ENCODE measurements around the gene MEGF8.
A peak's percentile ranks its signal among the peaks of the same experiment; 100 is the strongest.

The MEGF8 gene

GRCh38 chr19:42325308-42325895 is at the start of gene MEGF8:
Gene MEGF8 (plus strand): TSS chr19:42325635. CDS start chr19:42326244, 609 bp downstream.
- peak; percentile 99 for DNase-seq (ENCODE audit: low spot score)

DNA sequence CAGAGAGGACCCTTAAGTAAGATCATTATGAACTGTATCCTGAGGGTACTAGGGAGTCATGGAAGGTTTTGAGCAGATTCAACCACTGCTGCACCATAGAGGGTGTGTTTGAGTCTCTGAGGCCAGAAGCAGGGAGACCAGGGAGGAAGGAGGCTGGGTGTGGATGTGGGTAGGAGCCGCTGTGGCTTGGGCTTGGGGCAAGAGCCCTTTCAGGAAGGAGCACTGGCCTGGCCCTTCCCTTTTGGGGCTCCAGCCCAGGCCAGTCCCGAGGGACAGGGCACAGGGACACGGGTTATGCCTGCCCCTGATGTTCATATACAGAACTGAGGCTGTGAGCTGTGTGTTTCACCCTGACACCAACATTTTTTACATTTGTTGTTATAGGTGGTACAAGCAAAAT is 49.2 kb upstream of the MEGF8 start:
- DNase-seq (ENCODE audit: low spot score), result no peak

DNA sequence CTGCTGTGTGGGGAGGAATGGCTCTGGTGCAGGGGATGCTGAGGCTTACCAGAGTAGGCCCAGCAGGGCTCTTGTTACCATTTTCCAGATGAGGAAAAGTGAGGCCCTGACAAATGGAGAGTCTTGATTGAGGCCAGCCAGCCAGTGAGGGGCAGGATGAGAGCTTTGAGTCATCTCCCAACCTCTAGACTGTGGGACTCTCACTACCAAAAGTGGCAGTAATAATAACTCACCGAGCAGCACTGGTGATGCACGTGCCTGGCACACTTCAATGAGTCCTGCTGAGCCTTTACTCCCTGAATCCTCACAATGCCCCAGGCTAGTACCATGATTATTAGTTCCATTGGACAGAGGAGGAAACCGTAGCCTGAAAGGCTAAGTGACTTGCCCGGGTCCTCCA is 48.6 kb upstream of the MEGF8 start:
- DNase-seq (ENCODE audit: low spot score), result no peak

GRCh38 chr19:42277821-42278451 is 47.5 kb upstream of the MEGF8 start:
- no peak for DNase-seq (ENCODE audit: low spot score)

GRCh38 chr19:42278452-42279154 is 46.8 kb upstream of the MEGF8 start:
- no peak for DNase-seq (ENCODE audit: low spot score)

GRCh38 chr19:42279155-42279901 is 46.1 kb upstream of the MEGF8 start:
- no peak for DNase-seq (ENCODE audit: low spot score)

GRCh38 chr19:42279902-42280814 is 45.3 kb upstream of the MEGF8 start:
- peak; percentile 100 for DNase-seq (ENCODE audit: low spot score)

DNA sequence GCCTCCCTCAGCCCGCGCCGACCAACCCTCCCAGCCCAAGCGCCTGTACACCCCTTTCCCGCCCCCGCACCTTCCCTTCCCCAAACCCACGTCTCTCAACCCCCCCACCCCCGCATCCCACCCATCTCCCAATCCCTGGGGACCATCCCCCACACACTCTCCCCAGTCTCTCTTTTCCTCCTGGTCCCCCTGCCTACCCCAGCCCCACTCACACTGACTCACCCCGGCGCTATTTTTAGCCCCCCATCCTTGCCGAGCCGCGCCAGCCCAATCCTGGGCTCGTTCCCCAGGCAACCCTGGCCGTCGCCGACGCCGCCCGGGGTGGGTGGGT is 44.7 kb upstream of the MEGF8 start:
- DNase-seq (ENCODE audit: low spot score), result peak; percentile 63

- DNase-seq (ENCODE audit: low spot score), result no peak
Observed at GRCh38 chr19:42281146-42281826, 44.1 kb upstream of the MEGF8 start.

DNA sequence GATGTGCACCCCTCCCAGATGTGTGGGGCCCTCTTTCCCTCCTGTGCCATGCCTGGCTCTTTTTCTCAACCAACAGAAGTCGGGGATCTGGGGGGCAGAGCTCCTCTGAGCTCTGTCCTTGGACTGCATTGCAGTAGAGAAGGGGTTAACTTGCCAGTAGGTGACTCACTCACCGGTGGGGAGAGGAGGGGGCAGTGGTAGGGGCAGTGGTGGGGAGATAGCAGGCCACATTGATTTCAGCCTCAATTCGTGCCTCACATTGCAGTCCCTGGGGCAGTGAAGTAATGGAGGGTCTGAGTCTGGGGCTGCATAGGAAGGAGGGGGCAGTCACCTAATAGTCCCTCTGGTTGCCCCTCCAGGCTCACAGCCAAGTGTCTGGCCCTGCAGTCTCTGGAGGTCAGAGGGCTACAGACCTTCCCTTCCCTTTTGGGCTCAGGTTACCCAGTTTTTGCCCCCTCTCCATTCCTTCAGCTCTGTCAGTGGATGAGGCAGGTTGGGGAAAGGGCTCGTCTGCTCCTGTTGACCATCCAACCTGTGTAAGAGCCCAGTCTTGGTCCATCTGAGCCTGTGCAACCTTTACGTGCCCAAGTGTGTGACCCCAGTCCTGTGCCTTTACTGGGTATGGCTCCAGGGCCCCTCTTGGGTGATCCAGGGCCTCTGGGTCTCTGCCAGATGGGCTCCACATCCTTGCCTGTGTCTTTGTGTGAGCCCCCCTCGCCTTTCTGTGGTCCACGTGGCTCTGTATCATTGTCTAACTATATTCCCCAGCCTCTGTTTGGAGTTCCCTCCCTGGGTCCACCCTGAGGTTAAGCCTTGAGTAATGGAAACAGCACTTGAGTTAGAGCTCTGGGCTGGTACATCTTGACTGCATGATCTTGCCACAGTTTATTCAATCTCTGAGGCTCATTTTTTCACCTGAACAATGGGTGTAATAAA is 43.3 kb upstream of the MEGF8 start:
- DNase-seq (ENCODE audit: low spot score), result no peak

- DNase-seq (ENCODE audit: low spot score), result no peak
Observed at GRCh38 chr19:42282819-42283187, 42.6 kb upstream of the MEGF8 start.

GRCh38 chr19:42283188-42284065 is 42.0 kb upstream of the MEGF8 start:
- DNase-seq (ENCODE audit: low spot score), result peak; percentile 100

- peak; percentile 94 for DNase-seq (ENCODE audit: low spot score)
Observed at GRCh38 chr19:42284066-42284501, 41.4 kb upstream of the MEGF8 start.

- no peak for DNase-seq (ENCODE audit: low spot score)
Observed at GRCh38 chr19:42284591-42285341, 40.7 kb upstream of the MEGF8 start.

DNA sequence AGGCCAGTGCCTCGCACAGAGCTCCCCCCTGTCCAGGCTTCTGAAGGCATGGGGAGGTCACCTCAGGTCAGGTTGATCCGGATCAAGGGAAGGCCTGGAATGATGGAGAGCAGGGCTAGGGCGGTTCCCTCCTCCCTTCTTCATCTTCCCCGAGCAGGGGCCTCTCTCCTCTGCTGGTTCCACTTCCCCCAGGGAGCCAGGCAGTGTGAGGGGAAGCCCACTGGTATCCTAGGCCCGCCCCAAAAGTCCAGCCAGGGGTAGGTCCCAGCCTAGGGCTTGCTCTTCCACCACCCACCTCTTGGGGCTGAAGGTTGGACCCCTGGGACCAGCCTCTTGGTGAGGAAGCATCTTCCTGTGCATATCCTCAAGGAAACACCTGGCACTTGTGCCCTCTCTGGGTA is 39.9 kb upstream of the MEGF8 start:
- no peak for DNase-seq (ENCODE audit: low spot score)

GRCh38 chr19:42285988-42286348 is 39.5 kb upstream of the MEGF8 start:
- no peak for DNase-seq (ENCODE audit: low spot score)

GRCh38 chr19:42286349-42287016 is 39.0 kb upstream of the MEGF8 start:
- DNase-seq (ENCODE audit: low spot score), result no peak

Measured in HuH-7.5 (cell line).